ENCODE data around the gene RPS6KA2. TPM values are rescaled to one million over a fixed set of nuclear protein-coding genes. Genes with fewer than 3 reads are reported as not detected.

Gene RPS6KA2
- total and polyA plus RNA-seq, 2 donors (not counting 1 experiment from before 2014, with no cell fraction given), result 2.2 to 16.0 TPM

GRCh38 chr6:166570929-166571713 lies 55.9 kb downstream of the RPS6KA2 start:
- H3K9ac ChIP-seq (ENCODE audit: low read length), result no peak overlapping the region
- H3K9me3 ChIP-seq (ENCODE audit: control extremely low read depth in 1 of 3, control insufficient read depth in 2 of 3, insufficient read depth in 1 of 3, low read length in 2 of 3), result peaks cover 0 to 4% (median 0%) of the 10 kb centered on the region in 3 donors
- H4K20me1 ChIP-seq (ENCODE audit: control insufficient read depth, insufficient read depth, low read length, poor library complexity, severe bottlenecking), result no peaks in the 10 kb centered on the region
- Mint-ChIP-seq H3K27me3 (no peaks in the 10 kb centered on the region), H3K9me3 (ENCODE audit: insufficient read depth) (peaks cover 2% of the 10 kb centered on the region), H3K27ac (no peak overlapping the region), H3K4me1 (no peaks in the 10 kb centered on the region), H3K4me3 (no peak overlapping the region)
- H3K36me3 ChIP-seq (replicated peaks in 1 of 2; ENCODE audit: control extremely low read depth in 1 of 2, control insufficient read depth in 1 of 2, extremely low read depth in 1 of 2, insufficient read depth in 2 of 2, low read length in 1 of 2), result no peaks in the 10 kb centered on the region
- no peaks in the 10 kb centered on the region for H3K4me1 ChIP-seq (ENCODE audit: control insufficient read depth in 2 of 2, insufficient read depth in 2 of 2, low read length in 2 of 2)
- ChIA-PET POLR2A (no interaction called here), CTCF (no interaction called here)
- DNase-seq (no peak), ATAC-seq (ENCODE audit: low read depth) (no peak)
- H3K4me2 ChIP-seq (replicated peaks; ENCODE audit: low read depth, low read length, poor library complexity, severe bottlenecking), result no peak overlapping the region
- H3K79me2 ChIP-seq (ENCODE audit: control insufficient read depth, insufficient read depth, low read length), result no peaks in the 10 kb centered on the region
- TF ChIP-seq CTCF (IDR thresholded peaks at IDR 0.05) (no peak), EZH2 (IDR thresholded peaks at IDR 0.05; ENCODE audit: borderline replicate concordance, insufficient read depth, low read depth, low read length, poor library complexity, severe bottlenecking) (no peak)
- no peaks in the 10 kb centered on the region for H3K27me3 ChIP-seq (replicated peaks in 1 of 4; ENCODE audit: control extremely low read depth in 1 of 4, control insufficient read depth in 3 of 4, insufficient read depth in 4 of 4, low read length in 3 of 4)
- 96% methylated on average over 13 of the region's 22 CpGs for WGBS (ENCODE audit: insufficient coverage)
- H2AFZ ChIP-seq (ENCODE audit: insufficient read depth, low read depth, low read length, poor library complexity, severe bottlenecking), result no peak overlapping the region
- intact Hi-C loops (cut with micrococcal nuclease), result no loop called here
- no peak overlapping the region for H3K4me3 ChIP-seq (ENCODE audit: control extremely low read depth in 1 of 5, extremely low read depth in 1 of 5, insufficient read depth in 1 of 5, low read depth in 2 of 5, low read length in 4 of 5)
- no peak overlapping the region for H3K27ac ChIP-seq (ENCODE audit: low read length in 2 of 2)

- 93% methylated on average over 11 of the region's 13 CpGs for WGBS (ENCODE audit: insufficient coverage)
- Histone ChIP-seq H3K4me3 (ENCODE audit: control extremely low read depth in 1 of 5, extremely low read depth in 1 of 5, insufficient read depth in 1 of 5, low read depth in 2 of 5, low read length in 4 of 5) (no peak overlapping the region), H3K4me1 (ENCODE audit: control insufficient read depth in 2 of 2, insufficient read depth in 2 of 2, low read length in 2 of 2) (no peaks in the 10 kb centered on the region), H3K36me3 (replicated peaks in 1 of 2; ENCODE audit: control extremely low read depth in 1 of 2, control insufficient read depth in 1 of 2, extremely low read depth in 1 of 2, insufficient read depth in 2 of 2, low read length in 1 of 2) (no peaks in the 10 kb centered on the region), H3K9ac (ENCODE audit: low read length) (no peak overlapping the region), H3K27ac (ENCODE audit: low read length in 2 of 2) (no peak overlapping the region), H3K27me3 (replicated peaks in 1 of 4; ENCODE audit: control extremely low read depth in 1 of 4, control insufficient read depth in 3 of 4, insufficient read depth in 4 of 4, low read length in 3 of 4) (no peaks in the 10 kb centered on the region), H3K9me3 (ENCODE audit: control extremely low read depth in 1 of 3, control insufficient read depth in 2 of 3, insufficient read depth in 1 of 3, low read length in 2 of 3) (no peaks in the 10 kb centered on the region), H2AFZ (ENCODE audit: insufficient read depth, low read depth, low read length, poor library complexity, severe bottlenecking) (no peak overlapping the region), H3K79me2 (ENCODE audit: control insufficient read depth, insufficient read depth, low read length) (no peaks in the 10 kb centered on the region), H4K20me1 (ENCODE audit: control insufficient read depth, insufficient read depth, low read length, poor library complexity, severe bottlenecking) (no peaks in the 10 kb centered on the region), H3K4me2 (replicated peaks; ENCODE audit: low read depth, low read length, poor library complexity, severe bottlenecking) (no peak overlapping the region)
- no peak for TF ChIP-seq CTCF (IDR thresholded peaks at IDR 0.05)
- TF ChIP-seq EZH2 (IDR thresholded peaks at IDR 0.05; ENCODE audit: borderline replicate concordance, insufficient read depth, low read depth, low read length, poor library complexity, severe bottlenecking), result no peak
- H3K4me1 Mint-ChIP-seq, result no peaks in the 10 kb centered on the region
- DNase-seq (no peak), ATAC-seq (ENCODE audit: low read depth) (no peak)
- H3K27ac Mint-ChIP-seq, result no peak overlapping the region
- intact Hi-C loops (cut with micrococcal nuclease), result no loop called here
- CTCF ChIA-PET, result no interaction called here
- H3K27me3 Mint-ChIP-seq, result peaks cover 3% of the 10 kb centered on the region
- POLR2A ChIA-PET, result no interaction called here
- no peak overlapping the region for H3K4me3 Mint-ChIP-seq
- no peaks in the 10 kb centered on the region for H3K9me3 Mint-ChIP-seq (ENCODE audit: insufficient read depth)
These were observed 57.8 kb downstream of the RPS6KA2 start for GRCh38 chr6:166569206-166569605.

Data from B cell (primary cell).